HG03280 (cell line): ENCODE data around the gene ATP5F1C.

Experiments
- ATAC-seq: cut with Tn5 transposase; IDR thresholded peaks from one replicate; pipeline ENCODE4 v1.9.1; 2021; ENCODE audit warnings: mild to moderate bottlenecking, moderate library complexity; ENCODE audit not compliant: unreplicated experiment

Gene ATP5F1C

DNA sequence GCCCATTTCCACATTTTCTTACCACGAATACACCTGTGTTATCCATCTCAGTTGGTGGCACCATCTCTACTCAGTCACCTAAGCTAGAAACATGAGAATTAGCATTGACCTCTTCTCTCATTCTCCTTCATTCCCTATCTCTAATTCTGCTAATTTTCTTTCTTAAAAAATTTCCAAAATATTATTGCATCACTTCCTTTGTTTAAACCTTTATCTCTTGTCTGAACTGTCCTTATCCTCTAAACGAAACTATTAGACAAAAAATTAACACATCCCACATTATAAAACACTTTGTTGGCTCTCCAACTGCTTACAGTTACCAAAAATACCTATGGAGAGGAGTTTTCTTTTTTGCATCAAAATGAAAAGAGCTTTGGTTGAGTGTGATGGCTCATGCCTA lies 48.6 kb downstream of the ATP5F1C start:
- ATAC-seq: no peak

- ATAC-seq: no peak
These were observed 58.6 kb downstream of the ATP5F1C start for GRCh38 chr10:7846591-7846990.

DNA sequence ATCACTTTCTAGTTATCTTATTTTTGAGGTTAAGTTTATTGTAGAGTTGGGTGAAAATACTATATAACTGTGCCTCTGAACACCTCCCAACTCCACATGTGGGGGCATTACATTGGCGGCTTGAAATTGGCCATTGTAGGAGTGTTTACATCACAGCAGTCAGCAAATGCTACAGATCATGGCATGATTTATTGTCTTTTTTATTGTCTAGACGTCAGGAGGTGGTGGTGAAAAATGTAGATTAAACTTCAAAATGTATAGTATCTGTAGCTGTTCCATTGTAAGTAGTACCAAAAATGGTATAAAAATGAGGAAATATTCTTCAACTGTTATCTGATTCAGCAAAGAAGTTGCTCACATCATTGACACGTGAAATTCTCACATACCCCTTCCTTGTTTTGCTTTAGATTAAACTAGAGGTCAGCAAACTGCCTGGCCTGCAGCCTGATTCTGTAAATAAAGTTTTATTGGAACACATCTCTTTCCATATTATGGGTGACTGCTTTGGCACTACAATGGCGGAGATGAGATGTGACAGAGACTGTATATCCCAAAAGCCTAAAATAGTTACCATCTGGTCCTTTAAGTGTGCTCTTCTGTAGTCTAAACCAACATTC lies 65.4 kb downstream of the ATP5F1C start:
- no peak for ATAC-seq

DNA sequence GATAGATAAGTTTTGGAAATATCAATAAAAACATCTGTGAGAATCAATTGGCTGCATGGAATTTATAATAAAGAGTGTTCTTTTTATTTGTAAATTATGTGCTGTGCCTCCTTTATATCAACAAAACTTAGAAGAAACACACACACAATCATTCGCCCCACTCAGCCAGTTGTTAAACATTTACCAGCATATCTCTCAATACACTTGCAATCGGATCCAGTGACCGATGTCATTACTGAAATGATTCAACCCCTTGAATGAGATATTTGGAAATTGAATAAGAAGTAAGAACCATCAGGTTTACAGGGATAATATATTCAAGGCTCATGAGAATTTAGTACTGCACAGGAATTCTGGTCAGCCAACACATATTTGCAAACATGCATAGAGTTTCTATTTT lies 65.9 kb downstream of the ATP5F1C start:
- ATAC-seq: no peak

DNA sequence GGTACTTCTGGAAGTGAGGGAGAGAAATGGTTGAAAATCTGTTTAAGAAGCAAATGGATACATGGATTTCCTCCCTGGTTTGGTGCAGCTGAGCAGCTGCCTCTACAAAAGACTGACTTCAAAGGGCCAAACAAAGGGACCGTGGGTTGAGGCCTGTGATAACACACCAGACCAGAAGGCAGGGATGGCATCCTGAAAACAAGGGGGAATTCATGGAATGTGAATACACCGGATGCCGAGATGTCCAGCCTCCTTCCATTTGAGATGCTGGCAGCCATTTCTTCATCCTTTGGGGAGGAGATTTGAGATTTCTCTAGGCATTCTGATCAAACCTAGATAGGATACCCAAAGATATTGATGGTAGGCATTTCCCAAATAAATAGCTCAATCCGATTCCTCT lies 67.2 kb downstream of the ATP5F1C start:
- no peak for ATAC-seq

DNA sequence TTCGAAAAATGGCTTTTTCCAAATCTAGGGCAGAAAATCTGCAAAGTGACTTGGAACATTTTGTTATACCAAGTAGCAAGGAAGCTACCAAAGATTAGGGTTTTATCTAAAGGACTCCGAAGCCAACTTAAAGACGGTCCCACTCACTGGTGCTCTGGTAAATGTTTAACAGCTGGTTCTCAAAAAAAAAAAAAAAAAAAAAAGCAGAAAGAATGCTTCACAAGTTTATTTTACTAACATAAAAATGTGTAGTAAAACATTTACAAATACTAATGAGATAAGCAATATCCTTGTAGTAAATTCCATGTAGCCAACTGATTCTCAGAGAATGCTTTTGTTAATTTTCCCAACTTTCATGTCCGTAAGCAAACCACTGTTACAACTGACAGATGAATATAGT lies 68.7 kb downstream of the ATP5F1C start:
- no peak for ATAC-seq

DNA sequence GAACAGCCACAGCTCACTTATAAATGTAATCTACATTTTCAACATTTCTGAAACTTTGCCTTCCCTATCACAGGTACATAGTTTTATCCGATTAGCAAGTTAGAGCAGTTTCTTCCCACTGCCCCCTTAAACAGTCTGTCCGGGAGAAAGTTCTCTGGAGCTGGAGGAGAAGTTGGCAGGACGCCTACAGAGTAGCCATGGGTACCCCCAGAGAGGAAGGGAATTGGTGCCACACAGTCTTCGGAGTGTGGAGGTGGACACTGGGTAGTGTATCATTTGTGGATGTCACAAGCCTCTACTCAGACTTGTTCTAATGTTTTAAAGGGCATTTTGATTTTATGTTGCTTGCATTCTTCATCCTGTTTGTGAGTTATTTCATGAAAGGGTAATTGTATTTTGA lies 69.3 kb downstream of the ATP5F1C start:
- ATAC-seq: no peak
